ENCODE data around the gene SOHLH1.

The SOHLH1 gene

GRCh38 chr9:135699440-135699839 is at the start of gene SOHLH1:
Gene SOHLH1 (minus strand): TSS chr9:135699481. CDS start chr9:135699467, 14 bp downstream.
- CTCF ChIA-PET: no interaction called here
- no peak within 1 kb of the TSS for H3K4me3 Mint-ChIP-seq
- peaks cover 12% of the 10 kb centered on the region for H3K27me3 Mint-ChIP-seq
- H3K4me1 Mint-ChIP-seq: no peaks in the 10 kb centered on the region
- no peaks in the 10 kb centered on the region for H3K9me3 Mint-ChIP-seq
- no peaks in the 10 kb centered on the region for H3K36me3 Mint-ChIP-seq
- no peak for DNase-seq
- no peak within 1 kb of the TSS for H3K27ac Mint-ChIP-seq

- H3K27me3 Mint-ChIP-seq: no peaks in the 10 kb centered on the region
- no peak overlapping the region for H3K4me3 Mint-ChIP-seq
- H3K27ac Mint-ChIP-seq: no peak overlapping the region
- H3K9me3 Mint-ChIP-seq: no peaks in the 10 kb centered on the region
- CTCF ChIA-PET: no interaction called here
- DNase-seq: no peak
- no peaks in the 10 kb centered on the region for H3K4me1 Mint-ChIP-seq
- H3K36me3 Mint-ChIP-seq: no peaks in the 10 kb centered on the region
These were observed 49.4 kb upstream of the SOHLH1 start for GRCh38 chr9:135748676-135749075.

- no peak for DNase-seq
- Mint-ChIP-seq H3K4me3 (no peak overlapping the region), H3K27ac (no peak overlapping the region), H3K9me3 (no peaks in the 10 kb centered on the region), H3K36me3 (no peaks in the 10 kb centered on the region), H3K4me1 (no peaks in the 10 kb centered on the region), H3K27me3 (no peaks in the 10 kb centered on the region)
- CTCF ChIA-PET: no interaction called here
These were observed 48.0 kb upstream of the SOHLH1 start for GRCh38 chr9:135747311-135747710.

- no peaks in the 10 kb centered on the region for H3K27me3 Mint-ChIP-seq
- no peak for DNase-seq
- no peaks in the 10 kb centered on the region for H3K9me3 Mint-ChIP-seq
- H3K4me1 Mint-ChIP-seq: no peaks in the 10 kb centered on the region
- no peak overlapping the region for H3K4me3 Mint-ChIP-seq
- no peak overlapping the region for H3K27ac Mint-ChIP-seq
- H3K36me3 Mint-ChIP-seq: no peaks in the 10 kb centered on the region
- CTCF ChIA-PET: no interaction called here
These were observed 47.3 kb upstream of the SOHLH1 start for GRCh38 chr9:135746565-135746964.

- H3K36me3 Mint-ChIP-seq: no peaks in the 10 kb centered on the region
- no peak overlapping the region for H3K4me3 Mint-ChIP-seq
- CTCF ChIA-PET: no interaction called here
- no peaks in the 10 kb centered on the region for H3K9me3 Mint-ChIP-seq
- no peak overlapping the region for H3K27ac Mint-ChIP-seq
- no peak for DNase-seq
- no peaks in the 10 kb centered on the region for H3K4me1 Mint-ChIP-seq
- H3K27me3 Mint-ChIP-seq: no peaks in the 10 kb centered on the region
These were observed 46.5 kb upstream of the SOHLH1 start for GRCh38 chr9:135745686-135746324.

GRCh38 chr9:135745189-135745588 is 45.9 kb upstream of the SOHLH1 start:
- Mint-ChIP-seq H3K9me3 (no peaks in the 10 kb centered on the region), H3K4me3 (no peak overlapping the region), H3K27ac (no peak overlapping the region), H3K4me1 (no peaks in the 10 kb centered on the region), H3K36me3 (no peaks in the 10 kb centered on the region), H3K27me3 (no peaks in the 10 kb centered on the region)
- CTCF ChIA-PET: no interaction called here
- no peak for DNase-seq

- no peaks in the 10 kb centered on the region for H3K9me3 Mint-ChIP-seq
- no peak overlapping the region for H3K27ac Mint-ChIP-seq
- no peak for DNase-seq
- no peaks in the 10 kb centered on the region for H3K4me1 Mint-ChIP-seq
- H3K4me3 Mint-ChIP-seq: no peak overlapping the region
- CTCF ChIA-PET: no interaction called here
- no peaks in the 10 kb centered on the region for H3K27me3 Mint-ChIP-seq
- no peaks in the 10 kb centered on the region for H3K36me3 Mint-ChIP-seq
These were observed 45.2 kb upstream of the SOHLH1 start for GRCh38 chr9:135744333-135745070.

GRCh38 chr9:135743546-135744332 is 44.5 kb upstream of the SOHLH1 start:
- CTCF ChIA-PET: no interaction called here
- DNase-seq: no peak
- H3K4me3 Mint-ChIP-seq: no peak overlapping the region
- no peaks in the 10 kb centered on the region for H3K36me3 Mint-ChIP-seq
- H3K4me1 Mint-ChIP-seq: no peaks in the 10 kb centered on the region
- no peak overlapping the region for H3K27ac Mint-ChIP-seq
- H3K27me3 Mint-ChIP-seq: peaks cover 6% of the 10 kb centered on the region
- no peaks in the 10 kb centered on the region for H3K9me3 Mint-ChIP-seq

- H3K9me3 Mint-ChIP-seq: no peaks in the 10 kb centered on the region
- no peak overlapping the region for H3K27ac Mint-ChIP-seq
- peaks cover 11% of the 10 kb centered on the region for H3K27me3 Mint-ChIP-seq
- CTCF ChIA-PET: no interaction called here
- H3K4me1 Mint-ChIP-seq: no peaks in the 10 kb centered on the region
- no peak overlapping the region for H3K4me3 Mint-ChIP-seq
- no peak for DNase-seq
- H3K36me3 Mint-ChIP-seq: no peaks in the 10 kb centered on the region
These were observed 43.7 kb upstream of the SOHLH1 start for GRCh38 chr9:135743021-135743420.

GRCh38 chr9:135741276-135742219 is 42.3 kb upstream of the SOHLH1 start:
- H3K4me1 Mint-ChIP-seq: no peaks in the 10 kb centered on the region
- H3K36me3 Mint-ChIP-seq: no peaks in the 10 kb centered on the region
- no peak overlapping the region for H3K27ac Mint-ChIP-seq
- no peak for DNase-seq
- CTCF ChIA-PET: no interaction called here
- H3K27me3 Mint-ChIP-seq: peaks cover 24% of the 10 kb centered on the region
- H3K9me3 Mint-ChIP-seq: no peaks in the 10 kb centered on the region
- no peak overlapping the region for H3K4me3 Mint-ChIP-seq

GRCh38 chr9:135739271-135740220 is 40.3 kb upstream of the SOHLH1 start:
- CTCF ChIA-PET: no interaction called here
- Mint-ChIP-seq H3K9me3 (no peaks in the 10 kb centered on the region), H3K4me3 (no peak overlapping the region), H3K4me1 (no peaks in the 10 kb centered on the region), H3K36me3 (no peaks in the 10 kb centered on the region), H3K27me3 (peaks cover 28% of the 10 kb centered on the region), H3K27ac (no peak overlapping the region)
- no peak for DNase-seq

GRCh38 chr9:135737840-135738521 is 38.7 kb upstream of the SOHLH1 start:
- H3K9me3 Mint-ChIP-seq: peaks cover 2% of the 10 kb centered on the region
- H3K4me3 Mint-ChIP-seq: no peak overlapping the region
- no peak for DNase-seq
- H3K27me3 Mint-ChIP-seq: peaks cover 28% of the 10 kb centered on the region
- no peaks in the 10 kb centered on the region for H3K4me1 Mint-ChIP-seq
- H3K27ac Mint-ChIP-seq: no peak overlapping the region
- H3K36me3 Mint-ChIP-seq: no peaks in the 10 kb centered on the region
- CTCF ChIA-PET: no interaction called here
